Lung (tissue), 12 donors: ENCODE results near the gene ADGRF1. TPM values are rescaled to one million over a fixed set of nuclear protein-coding genes. Genes with fewer than 3 reads are reported as not detected.

Experiments
- ATAC-seq: fragments of 200-7000 bp; cut with Tn5 transposase; one replicate; pipeline ENCODE4 v1.9.1; 2020; ENCODE audit warnings: moderate number of reproducible peaks; ENCODE audit not compliant: insufficient read depth, low FRiP score
- DNase-seq, 3 donors: peaks; one replicate each; pipeline ENCODE4 v3.0.0-alpha.2; 2013 to 2017
- H3K27ac ChIP-seq, 2 donors: one replicate each; pipeline ENCODE4 v1.5.1; 2013; ENCODE audit warnings: mild to moderate bottlenecking in 2 of 2, moderate library complexity in 2 of 2, control low read depth in 1 of 2, inconsistent platforms in 1 of 2, low read depth in 1 of 2, low read length in 1 of 2
- H3K27me3 ChIP-seq, 3 donors: one replicate each; pipeline ENCODE4 v1.5.1; 2013; ENCODE audit warnings: low read length in 2 of 3; ENCODE audit not compliant: control insufficient read depth in 3 of 3, insufficient read depth in 3 of 3
- H3K36me3 ChIP-seq, 4 donors: one replicate each; pipeline ENCODE4 v1.5.1; 2013; ENCODE audit warnings: low read length in 4 of 4, mild to moderate bottlenecking in 1 of 4, moderate library complexity in 1 of 4; ENCODE audit not compliant: control insufficient read depth in 4 of 4, insufficient read depth in 4 of 4
- H3K4me1 ChIP-seq, 5 donors: one replicate each; pipeline ENCODE4 v1.5.1; 2013; ENCODE audit warnings: low read length in 5 of 5, mild to moderate bottlenecking in 2 of 5, moderate library complexity in 1 of 5; ENCODE audit not compliant: control insufficient read depth in 5 of 5, insufficient read depth in 5 of 5
- H3K4me3 ChIP-seq: one replicate; pipeline ENCODE4 v1.5.1; 2013; ENCODE audit warnings: mild to moderate bottlenecking, control low read depth, moderate library complexity
- H3K9ac ChIP-seq, 2 donors: one replicate each; pipeline ENCODE4 v1.5.1; 2013; ENCODE audit warnings: low read length in 2 of 2, control low read depth in 1 of 2; ENCODE audit not compliant: insufficient read depth in 1 of 2
- H3K9me3 ChIP-seq, 4 donors: one replicate each; pipeline ENCODE4 v1.5.1; 2013; ENCODE audit warnings: low read length in 3 of 4, mild to moderate bottlenecking in 1 of 4, moderate library complexity in 1 of 4; ENCODE audit not compliant: control insufficient read depth in 4 of 4, insufficient read depth in 3 of 4
- WGBS, 2 donors: extraction: QIAGEN DNeasy Blood & Tissue Kit; methylation state at CpG; one replicate each; pipeline ENCODE4 v1.1.7; 2013; 5-methylcytosine and 5-hydroxymethylcytosine counted together
- polyA plus RNA-seq, 2 donors: library from polyadenylated mRNA; stranded (reverse); fragments of 200-250 nt; gene quantifications; one replicate each; pipeline ENCODE4 v1.2.1, GENCODE V29; 2013
- total RNA-seq, 2 donors: library from RNA; depleted of rRNA in 1 of 2; stranded (reverse); fragments of >200 nt in 1 of 2; gene quantifications; one replicate each; pipeline ENCODE4 v1.2.1, GENCODE V29; 2014 to 2021
- TF ChIP-seq, protein P1 (sequence below): IDR thresholded peaks from 2 replicates; pipeline ENCODE4 v1.5.1; 2012; ENCODE audit warnings: mild to moderate bottlenecking; ENCODE audit errors: control extremely low read depth, extremely low read depth
- donor health status: control.
- donor health status: control.
- donor health status: Bipolar disorder and iron deficiency.
- donor health status: healthy.
- donor health status: DM: yes; HTN: yes; CAD: no.

ADGRF1 gene
- total and polyA plus RNA-seq, 4 donors: 4.0 to 23.3 (median 12.6) TPM

DNA sequence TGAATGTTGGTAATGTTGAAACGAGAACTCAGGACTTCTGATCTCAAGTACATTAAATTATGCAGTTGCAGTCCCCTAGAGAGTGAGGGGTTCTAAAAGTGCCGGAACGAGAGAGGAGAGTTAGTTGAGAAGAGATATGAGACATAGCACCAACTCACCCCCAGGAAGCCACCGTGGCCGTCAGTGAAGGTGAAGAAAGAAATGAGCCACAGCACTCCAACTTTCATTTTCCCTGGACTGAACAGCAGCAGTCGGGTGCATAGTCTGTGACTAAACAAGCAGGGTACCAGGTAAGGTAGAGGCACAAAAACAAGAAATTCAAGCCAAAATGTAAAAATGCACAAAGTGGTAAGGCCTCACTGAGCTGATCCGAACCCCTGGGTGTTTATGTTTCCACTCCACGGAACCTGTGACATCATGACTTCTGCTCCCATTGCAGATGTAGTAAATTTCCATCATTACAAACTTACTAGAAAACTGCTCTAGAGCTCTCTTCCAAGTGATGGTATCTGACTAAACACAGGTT is 13.2 kb downstream of the ADGRF1 start:
- Histone ChIP-seq H3K9ac (no peak overlapping the region), H3K36me3 (no peaks in the 10 kb centered on the region), H3K27me3 (no peaks in the 10 kb centered on the region), H3K9me3 (no peaks in the 10 kb centered on the region), H3K4me3 (no peak overlapping the region), H3K4me1 (peaks cover 3 to 17% (median 4%) of the 10 kb centered on the region in 5 donors), H3K27ac (no peak overlapping the region)
- DNase-seq (no peak), ATAC-seq (no peak)
- TF ChIP-seq, protein P1, sequence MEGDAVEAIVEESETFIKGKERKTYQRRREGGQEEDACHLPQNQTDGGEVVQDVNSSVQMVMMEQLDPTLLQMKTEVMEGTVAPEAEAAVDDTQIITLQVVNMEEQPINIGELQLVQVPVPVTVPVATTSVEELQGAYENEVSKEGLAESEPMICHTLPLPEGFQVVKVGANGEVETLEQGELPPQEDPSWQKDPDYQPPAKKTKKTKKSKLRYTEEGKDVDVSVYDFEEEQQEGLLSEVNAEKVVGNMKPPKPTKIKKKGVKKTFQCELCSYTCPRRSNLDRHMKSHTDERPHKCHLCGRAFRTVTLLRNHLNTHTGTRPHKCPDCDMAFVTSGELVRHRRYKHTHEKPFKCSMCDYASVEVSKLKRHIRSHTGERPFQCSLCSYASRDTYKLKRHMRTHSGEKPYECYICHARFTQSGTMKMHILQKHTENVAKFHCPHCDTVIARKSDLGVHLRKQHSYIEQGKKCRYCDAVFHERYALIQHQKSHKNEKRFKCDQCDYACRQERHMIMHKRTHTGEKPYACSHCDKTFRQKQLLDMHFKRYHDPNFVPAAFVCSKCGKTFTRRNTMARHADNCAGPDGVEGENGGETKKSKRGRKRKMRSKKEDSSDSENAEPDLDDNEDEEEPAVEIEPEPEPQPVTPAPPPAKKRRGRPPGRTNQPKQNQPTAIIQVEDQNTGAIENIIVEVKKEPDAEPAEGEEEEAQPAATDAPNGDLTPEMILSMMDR: no peak
- 74 to 89% methylated on average over 8 of the region's 8 CpGs for WGBS, 2 donors

DNA sequence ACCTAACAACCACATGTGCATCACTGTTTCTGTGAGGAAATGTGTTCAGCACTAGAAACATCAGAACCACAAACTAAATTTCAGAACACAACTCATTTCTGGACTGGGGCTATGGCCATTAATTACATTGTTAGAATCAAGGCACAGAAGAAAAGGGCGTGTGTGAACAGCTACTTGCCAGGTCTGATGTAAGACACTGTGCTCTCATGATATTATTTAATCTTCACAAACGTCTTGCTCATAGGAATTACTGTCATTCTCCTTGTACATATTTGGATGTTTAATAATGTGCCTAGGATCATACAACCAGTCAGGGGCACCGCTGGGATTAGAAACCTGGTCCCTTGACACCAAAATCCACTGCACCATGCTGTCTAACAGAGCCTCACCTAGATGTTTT is 14.8 kb downstream of the ADGRF1 start:
- DNase-seq: no peak
- H3K27me3 ChIP-seq: no peaks in the 10 kb centered on the region
- H3K9me3 ChIP-seq: no peaks in the 10 kb centered on the region
- 73 to 85% methylated on average over 3 of the region's 3 CpGs for WGBS, 2 donors
- H3K4me1 ChIP-seq: peaks cover 0 to 3% (median 0%) of the 10 kb centered on the region in 5 donors
- ATAC-seq: no peak
- no peak overlapping the region for H3K4me3 ChIP-seq
- H3K9ac ChIP-seq: no peak overlapping the region
- H3K27ac ChIP-seq: no peak overlapping the region
- TF ChIP-seq, protein P1: no peak
- H3K36me3 ChIP-seq: no peaks in the 10 kb centered on the region

- Histone ChIP-seq H3K4me1 (peaks cover 0 to 3% (median 0%) of the 10 kb centered on the region in 5 donors), H3K36me3 (no peaks in the 10 kb centered on the region), H3K27me3 (no peaks in the 10 kb centered on the region), H3K9ac (no peak overlapping the region), H3K4me3 (no peak overlapping the region), H3K9me3 (no peaks in the 10 kb centered on the region), H3K27ac (no peak overlapping the region)
- no peak for ATAC-seq
- TF ChIP-seq, protein P1: no peak
- WGBS, 2 donors: 95 to 98% methylated on average over 5 of the region's 5 CpGs
- no peak for DNase-seq
Observed at GRCh38 chr6:47026679-47027078, 15.5 kb downstream of the ADGRF1 start.

DNA sequence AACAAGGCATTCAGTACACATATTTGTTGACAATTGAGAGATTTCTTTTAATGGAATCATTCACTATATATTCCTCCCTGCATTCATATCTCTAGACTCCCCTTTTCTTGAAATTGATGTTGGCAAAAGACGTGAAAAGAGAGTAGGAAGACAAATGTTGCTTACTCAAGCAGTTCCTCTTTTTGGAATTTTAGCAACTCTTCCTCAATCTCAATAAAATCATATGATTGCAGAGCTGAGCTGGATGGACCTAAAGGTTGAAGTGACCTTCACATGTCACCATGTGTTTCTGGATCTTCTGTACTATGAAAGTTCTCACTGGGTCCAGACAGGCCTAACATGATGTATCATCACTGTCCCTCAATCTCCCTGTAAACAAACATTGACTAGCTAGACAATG is 18.6 kb downstream of the ADGRF1 start:
- no peak for DNase-seq
- Histone ChIP-seq H3K36me3 (no peaks in the 10 kb centered on the region), H3K9ac (no peak overlapping the region), H3K4me1 (no peaks in the 10 kb centered on the region), H3K27me3 (no peaks in the 10 kb centered on the region), H3K9me3 (no peaks in the 10 kb centered on the region), H3K4me3 (no peak overlapping the region), H3K27ac (no peak overlapping the region)
- TF ChIP-seq, protein P1: no peak
- WGBS, 2 donors: 21 to 29% methylated on average over 1 of the region's 1 CpG
- no peak for ATAC-seq
